NB4 (cell line): Measurements from ENCODE around the gene SLX9.

Experiments
- DNase-seq: peaks from one replicate; pipeline ENCODE4 v3.0.0; 2010; ENCODE audit warnings: low read depth
- H3K4me3 ChIP-seq: one replicate; pipeline ENCODE4 v1.5.1; 2011; ENCODE audit warnings: mild to moderate bottlenecking, low read depth, low read length, moderate library complexity
- CTCF ChIP-seq: IDR thresholded peaks from one replicate; pipeline ENCODE4 v1.5.1; 2012; ENCODE audit warnings: low read depth, low read length
- MYC ChIP-seq: IDR thresholded peaks from 2 replicates; pipeline ENCODE4 v1.6.1; 2011; ENCODE audit warnings: low read depth, low read length
- POLR2A ChIP-seq: IDR thresholded peaks from 2 replicates; pipeline ENCODE4 v1.6.1; 2011; ENCODE audit warnings: mild to moderate bottlenecking; ENCODE audit not compliant: insufficient read length; ENCODE audit errors: extremely low read depth
- TF ChIP-seq, protein P1 (sequence below): IDR thresholded peaks from 2 replicates; pipeline ENCODE4 v1.6.1; 2011; ENCODE audit warnings: low read depth, low read length

The SLX9 gene

DNA sequence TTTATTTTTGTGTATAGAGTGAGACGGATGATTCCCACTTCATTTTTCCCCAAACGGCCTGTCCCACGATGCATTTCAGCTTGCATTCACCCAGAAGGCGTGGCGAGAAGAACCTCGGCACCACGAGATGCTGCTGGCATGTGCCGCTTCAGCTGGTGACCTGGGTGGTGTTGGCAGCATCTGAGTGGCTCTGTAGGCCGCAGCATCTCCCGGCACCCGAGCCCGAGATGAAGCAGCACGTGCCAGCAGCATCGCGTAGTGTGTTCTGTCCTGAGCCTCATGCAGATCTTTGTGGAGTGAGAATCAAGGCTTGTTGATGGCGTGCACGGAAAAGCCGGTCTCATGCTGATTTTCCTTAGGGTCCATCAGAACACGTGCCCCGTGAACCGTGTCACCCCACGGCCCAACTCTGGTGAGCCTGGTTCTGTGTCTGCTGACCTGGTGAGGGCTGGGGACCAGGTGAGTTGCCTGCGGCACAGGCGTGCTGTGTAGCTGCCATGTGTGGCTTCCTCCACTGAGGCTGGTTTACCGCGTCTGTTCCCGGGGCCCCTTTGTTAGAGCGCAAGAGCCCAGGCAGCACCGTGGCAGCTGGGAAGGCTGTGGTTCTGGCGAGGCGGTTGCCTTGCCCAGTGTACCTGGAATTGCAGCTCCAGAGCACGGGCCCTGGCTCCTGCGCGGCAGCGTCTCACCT, 16.7 kb downstream of the SLX9 start:
- H3K4me3 ChIP-seq: no peak overlapping the region
- TF ChIP-seq MYC (no peak), POLR2A (no peak), CTCF (no peak)
- TF ChIP-seq, protein P1, sequence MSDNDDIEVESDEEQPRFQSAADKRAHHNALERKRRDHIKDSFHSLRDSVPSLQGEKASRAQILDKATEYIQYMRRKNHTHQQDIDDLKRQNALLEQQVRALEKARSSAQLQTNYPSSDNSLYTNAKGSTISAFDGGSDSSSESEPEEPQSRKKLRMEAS: no peak
- DNase-seq: no peak

DNA sequence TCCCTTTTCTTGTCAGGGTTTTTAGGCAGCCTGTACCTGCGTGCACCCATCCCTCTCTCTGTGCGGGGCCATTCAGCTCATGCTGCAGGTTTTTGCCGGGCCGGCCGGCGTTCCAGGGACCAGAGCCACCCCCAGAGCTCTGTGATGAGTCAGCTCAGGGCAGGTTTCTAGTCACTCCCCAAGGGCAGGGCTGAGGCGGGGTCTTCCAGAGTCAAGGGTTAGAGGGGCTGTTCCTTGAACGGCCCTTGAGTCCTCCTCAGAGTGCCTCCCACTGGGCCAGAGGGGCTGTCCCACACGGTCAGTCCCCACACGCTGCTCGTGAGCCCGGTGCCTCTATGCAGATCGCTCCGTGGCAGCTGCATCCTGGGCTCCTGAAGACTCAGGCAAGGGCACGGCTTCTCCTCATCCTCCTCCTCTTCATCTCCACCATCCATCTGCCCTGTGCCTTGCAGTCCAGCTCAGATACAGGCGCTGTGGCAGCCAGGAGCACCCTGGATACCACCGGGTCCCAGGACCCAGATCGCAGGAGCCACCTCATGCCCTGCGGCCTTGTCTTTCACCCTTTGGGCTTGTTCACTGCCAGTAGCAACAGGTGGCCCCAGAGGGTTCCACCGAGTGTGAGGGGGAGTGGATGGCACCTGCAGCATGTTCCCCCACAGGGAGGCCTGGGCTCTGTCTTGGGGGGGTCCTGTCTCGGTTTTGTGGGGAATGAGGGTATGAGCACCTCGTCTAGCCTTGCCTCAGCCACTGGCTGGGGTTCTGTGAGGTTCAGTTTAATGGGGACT, 17.4 kb downstream of the SLX9 start:
- TF ChIP-seq, protein P1: no peak
- TF ChIP-seq CTCF (no peak), POLR2A (no peak), MYC (no peak)
- H3K4me3 ChIP-seq: no peak overlapping the region
- DNase-seq: no peak

DNA sequence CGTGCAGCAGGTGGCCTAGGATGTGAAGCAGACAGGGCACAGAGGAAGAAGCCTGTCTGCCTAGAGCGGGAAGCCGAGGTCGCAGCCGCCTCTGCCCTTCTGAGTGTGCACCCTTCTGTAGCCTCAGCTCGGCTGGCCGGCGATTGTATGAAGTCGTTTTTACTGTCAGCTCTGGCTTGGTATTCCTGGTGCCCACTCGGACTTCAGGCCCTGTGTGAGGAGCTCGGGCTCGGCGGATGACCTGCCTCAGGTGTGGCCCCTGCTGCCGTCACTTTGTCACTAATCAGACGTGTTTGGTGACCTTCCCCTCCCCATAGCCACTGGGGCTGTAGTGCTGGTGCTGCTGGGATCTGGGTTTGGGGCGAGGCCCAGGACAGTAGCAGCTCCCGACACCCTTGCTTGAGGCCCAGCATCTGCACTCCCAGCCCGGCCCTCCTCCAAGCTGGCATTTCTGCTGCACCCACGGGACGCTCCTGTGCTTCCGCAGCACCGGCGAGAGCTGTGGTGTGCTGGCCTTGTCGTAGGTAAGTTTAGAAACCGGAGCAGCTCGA, 18.1 kb downstream of the SLX9 start:
- no peak for DNase-seq
- TF ChIP-seq MYC: no peak
- TF ChIP-seq, protein P1: no peak
- no peak for TF ChIP-seq CTCF
- no peak for TF ChIP-seq POLR2A
- H3K4me3 ChIP-seq: no peak overlapping the region

DNA sequence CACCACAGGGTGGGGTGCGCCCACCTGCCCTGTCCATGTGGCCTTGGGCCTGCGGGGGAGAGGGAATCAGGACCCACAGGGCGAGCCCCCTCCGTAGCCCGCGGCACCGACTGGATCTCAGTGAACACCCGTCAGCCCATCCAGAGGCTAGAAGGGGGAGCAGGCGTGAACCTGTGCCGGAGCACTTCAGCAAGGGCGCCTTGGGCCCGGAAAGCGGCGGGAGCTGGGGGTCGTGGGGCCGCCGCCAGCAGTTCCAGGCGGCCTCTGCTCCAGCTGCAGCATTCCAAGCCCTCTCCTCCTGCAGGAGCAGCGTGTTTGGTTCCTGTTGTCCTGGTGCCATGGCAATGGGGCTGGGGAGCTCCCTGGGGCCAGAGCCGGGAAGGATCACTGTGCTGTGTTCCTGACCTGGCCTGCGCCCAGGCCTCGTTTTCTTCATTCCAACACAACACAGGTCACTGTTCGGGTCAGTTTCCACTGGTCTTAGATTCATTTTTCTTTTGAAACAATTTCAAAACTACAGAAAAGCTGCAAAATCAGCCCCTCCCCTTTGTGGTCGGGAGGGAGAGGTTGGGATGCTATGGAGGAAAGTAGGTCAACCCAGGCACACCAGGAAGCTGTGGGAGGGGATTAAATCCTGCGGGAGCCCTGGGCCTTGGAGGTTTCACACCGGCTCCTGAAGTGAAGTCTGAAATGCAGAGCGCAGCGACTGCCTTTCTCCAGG, 18.8 kb downstream of the SLX9 start:
- no peak for DNase-seq
- no peak overlapping the region for H3K4me3 ChIP-seq
- TF ChIP-seq MYC (no peak), CTCF (no peak), POLR2A (no peak)
- TF ChIP-seq, protein P1: no peak

DNA sequence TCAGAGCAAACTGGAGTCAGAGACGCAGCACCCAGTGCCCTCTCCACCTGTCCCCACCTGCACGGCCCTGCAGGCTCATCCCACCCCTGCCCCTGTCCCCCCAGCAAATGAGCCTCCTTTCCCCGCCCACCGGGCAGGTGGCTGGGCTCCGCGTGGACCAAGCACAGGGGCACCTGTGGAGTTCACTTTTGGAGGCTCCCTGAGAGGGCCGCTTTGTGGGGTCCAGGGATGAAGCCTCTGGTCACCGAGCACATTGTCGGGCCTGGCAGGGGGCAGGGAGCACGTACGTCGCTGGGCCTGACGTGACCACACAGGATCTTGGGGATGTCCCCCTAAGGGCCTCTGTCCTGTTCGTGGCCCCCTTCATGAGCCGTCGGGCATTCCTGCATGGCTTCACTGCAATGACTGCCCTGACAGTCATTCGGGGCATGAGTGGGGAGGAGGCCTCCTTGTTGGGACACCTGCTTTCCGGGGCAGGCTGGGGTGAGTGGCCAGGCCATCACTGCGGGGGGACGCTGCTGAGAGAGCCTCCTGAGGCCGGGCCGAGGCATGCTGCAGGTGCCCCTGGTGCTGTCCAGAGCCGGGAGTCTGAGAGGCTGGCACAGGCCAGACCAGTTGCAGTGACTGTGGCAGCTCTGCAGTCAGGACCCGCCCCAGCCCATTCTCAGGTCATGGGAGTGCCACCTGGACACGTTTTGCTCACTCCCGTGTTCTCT, 19.7 kb downstream of the SLX9 start:
- no peak overlapping the region for H3K4me3 ChIP-seq
- TF ChIP-seq, protein P1: no peak
- TF ChIP-seq CTCF (no peak), POLR2A (no peak), MYC (no peak)
- no peak for DNase-seq
